H1 (cell line): ENCODE data around the gene ST14. TPM values are rescaled to one million over a fixed set of nuclear protein-coding genes. Genes with fewer than 3 reads are reported as not detected.
A peak's percentile ranks its signal among the peaks of the same experiment; 100 is the strongest.

ENCODE experiments used
- ASH2L ChIP-seq: fragments of 200-600, 300-600 bp; sonication (generic); IDR thresholded peaks from one replicate; pipeline ENCODE4 v1.7.1; 2017; ENCODE audit warnings: low read length
- BACH1 ChIP-seq: IDR thresholded peaks from 2 replicates; pipeline ENCODE4 v1.6.1; 2012; ENCODE audit warnings: low read length, improper control_type of control experiment
- BCL11A ChIP-seq, 2 experiments: IDR thresholded peaks; one replicate each; pipeline ENCODE4 v1.6.1; 2011; ENCODE audit warnings: low read depth in 2 of 2, low read length in 2 of 2, mild to moderate bottlenecking in 2 of 2
- CREB1 ChIP-seq: IDR thresholded peaks from 2 replicates; pipeline ENCODE4 v1.6.1; 2012; ENCODE audit warnings: inconsistent platforms
- FOSL1 ChIP-seq: IDR thresholded peaks from 2 replicates; pipeline ENCODE4 v1.6.1; 2011; ENCODE audit warnings: mild to moderate bottlenecking, low read depth, low read length, moderate library complexity; ENCODE audit not compliant: insufficient read depth
- GABPA ChIP-seq: IDR thresholded peaks from 2 replicates; pipeline ENCODE4 v1.6.1; 2011; ENCODE audit warnings: mild to moderate bottlenecking, low read length, moderate library complexity, borderline replicate concordance; ENCODE audit not compliant: insufficient read depth
- POLR2AphosphoS5 ChIP-seq: IDR thresholded peaks from 2 replicates; pipeline ENCODE4 v1.6.1; 2011; ENCODE audit warnings: low read depth, low read length
- POU5F1 ChIP-seq: IDR thresholded peaks from 2 replicates; pipeline ENCODE4 v1.6.1; 2011; ENCODE audit warnings: low read depth, mild to moderate bottlenecking, low read length, moderate library complexity
- RXRA ChIP-seq: IDR thresholded peaks from 2 replicates; pipeline ENCODE4 v1.6.1; 2011; ENCODE audit warnings: low read depth, mild to moderate bottlenecking, low read length, moderate library complexity; ENCODE audit not compliant: insufficient read depth
- SIX5 ChIP-seq: IDR thresholded peaks from 2 replicates; pipeline ENCODE4 v1.6.1; 2011; ENCODE audit warnings: mild to moderate bottlenecking, low read depth, low read length
- YY1 ChIP-seq: IDR thresholded peaks from 2 replicates; pipeline ENCODE4 v1.6.1; 2011; ENCODE audit warnings: low read depth, mild to moderate bottlenecking, low read length
- polyA plus RNA-seq, 7 experiments: library from polyadenylated mRNA; depleted of rRNA in 3 of 7; stranded (reverse) in 5 of 7; unstranded in 2 of 7; fragments of >200 nt in 5 of 7; fragments of 200-250 nt in 2 of 7; gene quantifications; 1 replicate in 5 of 7; 2 replicates in 1 of 7; 4 replicates in 1 of 7; pipeline versions ENCODE4 v1.2.1 to v1.2.3, GENCODE V29; 2011 to 2013; ENCODE audit warnings: missing spikeins in 2 of 7, mixed read lengths in 2 of 7
- total RNA-seq: library from RNA; stranded (reverse); fragmentation: NEBNext Ultra II Directional; extraction: Animal tissue kit (Norgen Biotek cat#: 25700); gene quantifications from 2 replicates; pipeline ENCODE4 v1.2.1, GENCODE V29; 2021
- TF ChIP-seq, protein P1 (sequence below): IDR thresholded peaks from 2 replicates; pipeline ENCODE4 v1.6.1; 2011; ENCODE audit warnings: low read depth, mild to moderate bottlenecking, low read length; ENCODE audit not compliant: insufficient read depth

The ST14 gene
- total and polyA plus RNA-seq, 2 of the 8 experiments (the other 6 are each of a cell fraction or from before 2014, with no cell fraction given) = 22.4 to 24.9 TPM

DNA sequence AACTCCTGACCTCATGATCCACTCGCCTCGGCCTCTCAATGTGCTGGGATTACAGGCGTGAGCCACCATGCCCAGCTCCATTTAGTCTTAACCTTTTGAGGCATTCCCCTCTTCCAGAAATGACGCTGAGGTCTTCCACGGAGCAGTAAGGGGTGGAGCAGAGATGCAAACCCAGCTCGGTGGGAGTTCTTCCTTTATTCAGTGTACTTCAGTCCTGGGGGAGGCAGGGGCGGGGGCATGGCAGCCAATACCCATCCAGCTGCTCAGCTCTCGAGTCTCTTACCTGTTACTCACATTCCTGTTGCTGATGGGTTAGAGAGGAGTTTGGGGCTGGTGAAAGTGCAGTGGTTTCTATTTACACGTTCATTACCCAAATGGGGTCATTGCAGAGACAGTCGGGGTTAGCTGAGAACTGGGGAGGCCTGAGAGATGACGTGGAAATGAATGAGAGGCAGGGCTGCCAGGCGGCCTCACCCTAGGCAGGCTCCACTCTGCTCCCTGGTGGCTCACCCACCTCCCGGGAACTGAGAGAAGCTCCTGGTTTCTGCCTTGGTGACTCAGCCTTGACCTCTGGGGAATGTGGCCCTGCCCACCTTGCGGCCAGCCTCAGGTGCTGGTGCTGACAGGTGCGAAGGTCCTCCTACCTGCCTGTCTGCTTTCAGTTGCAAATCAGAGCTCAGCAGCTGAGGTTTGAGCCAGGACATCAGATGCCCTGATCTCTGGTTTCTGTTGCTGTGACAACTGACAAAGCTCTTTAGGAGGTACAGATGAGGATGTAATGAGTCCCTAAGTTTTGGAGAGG, 13.4 kb upstream of the ST14 start (continued):
- TF ChIP-seq BACH1 (peak; percentile 43; the same call in 1 of the 2 replicates), BCL11A (IDR thresholded peaks at IDR 0.05; ENCODE audit: low read depth in 2 of 2, low read length in 2 of 2) (no peak), RXRA (peak; percentile 91; the same call in 1 of the 2 replicates), ASH2L (peak; percentile 65), YY1 (0 out of 2 replicates have a peak, but pooled peaks have one; percentile 26), CREB1 (peak; percentile 63), POU5F1 (no peak), FOSL1 (no peak), GABPA (no peak), SIX5 (no peak), POLR2AphosphoS5 (peak; percentile 73)
- TF ChIP-seq, protein P1, sequence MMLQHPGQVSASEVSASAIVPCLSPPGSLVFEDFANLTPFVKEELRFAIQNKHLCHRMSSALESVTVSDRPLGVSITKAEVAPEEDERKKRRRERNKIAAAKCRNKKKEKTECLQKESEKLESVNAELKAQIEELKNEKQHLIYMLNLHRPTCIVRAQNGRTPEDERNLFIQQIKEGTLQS = no peak
